WTC11 (cell line): ENCODE measurements around the gene TCF7L2. TPM values are rescaled to one million over a fixed set of nuclear protein-coding genes. Genes with fewer than 3 reads are reported as not detected.

ENCODE experiments used
- ATAC-seq: fragments of 200-7000 bp; cut with Tn5 transposase; 2 replicates; pipeline ENCODE4 v1.10.0; 2021; ENCODE audit warnings: mild to moderate bottlenecking, moderate library complexity
- CTCF ChIA-PET: fragments of 300-600 bp; sonication (Branson Sonifier 250); formaldehyde crosslinking; loops from one replicate; lab custom pipeline; 2021; ENCODE audit warnings: antibody characterized with exemption; lab: Charles Lee
- POLR2A ChIA-PET: fragments of 350-600 bp; sonication (Branson Sonifier 250); formaldehyde crosslinking; loops from one replicate; lab custom pipeline; 2021; ENCODE audit warnings: antibody characterized with exemption; lab: Charles Lee
- DNase-seq: peaks from one replicate; pipeline ENCODE4 v3.0.0; 2021; ENCODE audit warnings: low spot score
- H3K27ac Mint-ChIP-seq: 2 replicates; pipeline ENCODE4 v1.8.0; 2021; ENCODE audit warnings: mixed read lengths
- H3K27me3 Mint-ChIP-seq: 2 replicates; pipeline ENCODE4 v1.8.0; 2021; ENCODE audit warnings: low read depth, mild to moderate bottlenecking, moderate library complexity, mixed read lengths
- H3K36me3 Mint-ChIP-seq: 2 replicates; pipeline ENCODE4 v1.8.0; 2021; ENCODE audit warnings: mixed read lengths
- H3K4me1 Mint-ChIP-seq: 2 replicates; pipeline ENCODE4 v1.8.0; 2022; ENCODE audit warnings: mixed read lengths
- H3K4me3 Mint-ChIP-seq: 2 replicates; pipeline ENCODE4 v1.8.0; 2021; ENCODE audit warnings: mild to moderate bottlenecking, moderate library complexity, mixed read lengths
- H3K9me3 Mint-ChIP-seq: 2 replicates; pipeline ENCODE4 v1.8.0; 2021; ENCODE audit warnings: mixed read lengths
- AR ChIP-seq: fragments of 250-450 bp; sonication (Bioruptor Pico); IDR thresholded peaks from 2 replicates; pipeline ENCODE4 v1.9.0; 2021; ENCODE audit warnings: mild to moderate bottlenecking
- ATF6 ChIP-seq: sonication (generic); formaldehyde crosslinking; IDR thresholded peaks from 2 replicates; pipeline ENCODE4 v1.8.1; 2023; ENCODE audit warnings: mild to moderate bottlenecking, missing genetic modification reagents
- EMX1 ChIP-seq: fragments of 250-450 bp; sonication (Bioruptor Pico); IDR thresholded peaks from 2 replicates; pipeline ENCODE4 v1.8.0; 2021; ENCODE audit warnings: mild to moderate bottlenecking
- ERG ChIP-seq: fragments of 250-450 bp; sonication (Bioruptor Pico); IDR thresholded peaks from 2 replicates; pipeline ENCODE4 v1.8.0; 2021; ENCODE audit warnings: mild to moderate bottlenecking
- FOXP4 ChIP-seq: sonication (generic); formaldehyde crosslinking; IDR thresholded peaks from 2 replicates; pipeline ENCODE4 v1.8.0; 2022; ENCODE audit warnings: mild to moderate bottlenecking, missing genetic modification reagents
- GABPB1 ChIP-seq: sonication (generic); formaldehyde crosslinking; IDR thresholded peaks from 2 replicates; pipeline ENCODE4 v1.8.1; 2023; ENCODE audit warnings: mild to moderate bottlenecking, missing genetic modification reagents
- HMGA2 ChIP-seq: fragments of 250-450 bp; sonication (Bioruptor Pico); IDR thresholded peaks from 2 replicates; pipeline ENCODE4 v1.4.0; 2021; ENCODE audit warnings: mild to moderate bottlenecking, moderate library complexity
- MLX ChIP-seq: sonication (generic); formaldehyde crosslinking; IDR thresholded peaks from 2 replicates; pipeline ENCODE4 v1.8.1; 2023; ENCODE audit warnings: mild to moderate bottlenecking, missing genetic modification reagents, moderate library complexity
- NFATC4 ChIP-seq: fragments of 250-450 bp; sonication (Bioruptor Pico); IDR thresholded peaks from 2 replicates; pipeline ENCODE4 v1.9.0; 2021; ENCODE audit warnings: mild to moderate bottlenecking
- RORB ChIP-seq: fragments of 250-450 bp; sonication (Bioruptor Pico); IDR thresholded peaks from 2 replicates; pipeline ENCODE4 v1.9.0; 2021; ENCODE audit warnings: mild to moderate bottlenecking
- SP1 ChIP-seq: sonication (generic); formaldehyde crosslinking; conservative IDR thresholded peaks from 2 replicates; pipeline ENCODE4 v1.8.1; 2022; ENCODE audit warnings: missing genetic modification reagents
- TCF7 ChIP-seq: sonication (generic); formaldehyde crosslinking; IDR thresholded peaks from 2 replicates; pipeline ENCODE4 v1.8.0; 2022; ENCODE audit warnings: mild to moderate bottlenecking, low read depth, missing genetic modification reagents, moderate library complexity
- USF1 ChIP-seq: sonication (generic); formaldehyde crosslinking; IDR thresholded peaks from 2 replicates; pipeline ENCODE4 v1.8.0; 2022; ENCODE audit warnings: mild to moderate bottlenecking, missing genetic modification reagents
- ZBTB21 ChIP-seq: sonication (generic); formaldehyde crosslinking; IDR thresholded peaks from 2 replicates; pipeline ENCODE4 v1.8.1; 2023; ENCODE audit warnings: mild to moderate bottlenecking, missing genetic modification reagents, borderline replicate concordance
- ZMAT4 ChIP-seq: fragments of 250-450 bp; sonication (Bioruptor Pico); IDR thresholded peaks from 2 replicates; pipeline ENCODE4 v1.9.0; 2021; ENCODE audit warnings: mild to moderate bottlenecking
- ZNF232 ChIP-seq: sonication (generic); formaldehyde crosslinking; IDR thresholded peaks from 2 replicates; pipeline ENCODE4 v1.8.0; 2022; ENCODE audit warnings: mild to moderate bottlenecking, missing genetic modification reagents
- ZNF396 ChIP-seq: fragments of 250-450 bp; sonication (Bioruptor Pico); IDR thresholded peaks from 2 replicates; pipeline ENCODE4 v1.8.0; 2021; ENCODE audit warnings: mild to moderate bottlenecking, moderate library complexity, borderline replicate concordance
- ZNF425 ChIP-seq: fragments of 250-450 bp; sonication (Bioruptor Pico); conservative IDR thresholded peaks from 2 replicates; pipeline ENCODE4 v1.9.0; 2021; ENCODE audit warnings: mild to moderate bottlenecking
- total RNA-seq: library from RNA; stranded (reverse); gene quantifications from 3 replicates; pipeline ENCODE4 v1.2.3, GENCODE V29; 2021

TCF7L2 gene
- total RNA-seq, 1 experiment from 2014 or later, result 44.5 TPM

- TF ChIP-seq AR (CRISPR knock-in tag) (no peak), ZNF232 (CRISPR knock-in tag) (no peak), ZBTB21 (CRISPR knock-in tag) (no peak), EMX1 (CRISPR knock-in tag) (no peak), USF1 (no peak), TCF7 (no peak)
These were observed 146.3 kb downstream of the TCF7L2 start (continued) for GRCh38 chr10:113096128-113096996.

GRCh38 chr10:113097036-113097435 is 147.0 kb downstream of the TCF7L2 start:
- no peak for DNase-seq
- Mint-ChIP-seq H3K4me1 (peaks cover 45% of the 10 kb centered on the region), H3K27ac (peak overlapping the region; percentile 15; the same call in 1 of the 2 replicates), H3K36me3 (peaks cover 23% of the 10 kb centered on the region), H3K27me3 (no peaks in the 10 kb centered on the region), H3K9me3 (no peaks in the 10 kb centered on the region), H3K4me3 (no peak overlapping the region)
- ATAC-seq, result no peak
- POLR2A ChIA-PET, result interaction anchor here (0.9 kb wide), 1 partner anchor 11 kb away, joined by 3 read pairs; no protein-coding TSS in a partner anchor
- CTCF ChIA-PET, result interaction anchor here (0.6 kb wide), 1 partner anchor 10 kb away, joined by 4 read pairs; no protein-coding TSS in a partner anchor
- TF ChIP-seq FOXP4 (CRISPR knock-in tag) (no peak), GABPB1 (CRISPR knock-in tag) (no peak), ZNF425 (CRISPR knock-in tag) (no peak), ZBTB21 (CRISPR knock-in tag) (no peak), SP1 (CRISPR knock-in tag) (no peak), NFATC4 (no peak), RORB (no peak), ZNF396 (CRISPR knock-in tag) (no peak)

- ChIA-PET CTCF (interaction anchor here (0.8 to 1.5 kb wide), 2 partner anchors 8 to 285 kb away, joined by 3 to 5 read pairs; no protein-coding TSS in a partner anchor), POLR2A (interaction anchor here (0.6 kb wide), 1 partner anchor 462 kb away, joined by 3 read pairs; no protein-coding TSS in a partner anchor)
- Mint-ChIP-seq H3K4me3 (no peak overlapping the region), H3K27me3 (no peaks in the 10 kb centered on the region), H3K36me3 (peaks cover 19% of the 10 kb centered on the region), H3K27ac (peak overlapping the region; percentile 76), H3K9me3 (no peaks in the 10 kb centered on the region), H3K4me1 (peaks cover 40% of the 10 kb centered on the region)
- DNase-seq (no peak), ATAC-seq (no peak)
- TF ChIP-seq EMX1 (CRISPR knock-in tag) (no peak), ATF6 (no peak), TCF7 (no peak), ZMAT4 (CRISPR knock-in tag) (no peak), HMGA2 (CRISPR knock-in tag) (no peak), MLX (CRISPR knock-in tag) (no peak), ERG (CRISPR knock-in tag) (no peak)
These were observed 149.6 kb downstream of the TCF7L2 start for GRCh38 chr10:113099431-113100183.
